ES-I3 (cell line): Measurements from ENCODE around the gene PLEKHO2.

Source experiments
- H3K36me3 ChIP-seq: 2 replicates; pipeline ENCODE4 v1.6.1; 2013; ENCODE audit warnings: mild to moderate bottlenecking, low read length, control low read depth, moderate library complexity; ENCODE audit not compliant: insufficient read depth
- H3K4me1 ChIP-seq: 2 replicates; pipeline ENCODE4 v1.6.1; 2013; ENCODE audit warnings: mild to moderate bottlenecking, control low read depth, low read length; ENCODE audit not compliant: insufficient read depth
- H3K9ac ChIP-seq: 2 replicates; pipeline ENCODE4 v1.6.1; 2013; ENCODE audit warnings: low read depth, mild to moderate bottlenecking, low read length, moderate library complexity
- H3K9me3 ChIP-seq: 2 replicates; pipeline ENCODE4 v1.6.1; 2013; ENCODE audit warnings: mild to moderate bottlenecking, low read length, moderate library complexity; ENCODE audit not compliant: control insufficient read depth, insufficient read depth

Gene PLEKHO2

DNA sequence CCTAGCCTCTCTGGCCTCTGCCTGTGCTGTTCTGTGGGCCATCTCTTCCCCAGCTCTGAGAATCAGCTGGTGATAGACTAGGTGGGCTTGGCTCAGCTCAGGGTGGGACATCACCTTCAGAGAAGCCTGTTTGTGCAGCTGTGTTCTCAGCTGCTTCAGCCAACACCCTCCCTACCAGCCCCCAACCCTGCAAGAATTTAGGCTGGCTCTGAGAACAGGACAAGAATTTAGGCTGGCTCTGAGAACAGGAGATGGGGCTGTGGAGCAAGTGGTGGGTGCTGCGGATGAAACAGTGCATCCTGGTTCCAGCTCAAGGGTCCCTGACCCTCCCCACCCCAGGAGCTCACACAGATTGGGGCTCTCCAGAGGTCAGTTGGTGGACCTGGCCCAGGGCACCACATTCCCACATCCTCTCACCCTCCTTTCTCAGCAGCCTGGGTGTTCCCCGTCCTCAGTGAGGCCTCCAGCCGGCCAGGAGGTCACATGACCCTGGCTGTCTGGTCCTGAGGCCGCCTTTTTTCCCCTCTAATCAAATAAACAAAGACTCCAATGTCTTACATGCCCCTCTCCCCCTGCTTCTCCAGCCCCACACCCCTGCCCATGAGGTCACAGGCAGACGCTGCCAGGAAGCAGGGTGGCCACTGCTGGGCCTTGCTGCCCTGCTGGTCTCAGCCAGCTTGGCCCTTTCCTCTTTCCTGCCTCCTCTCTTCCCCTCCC lies 14.9 kb downstream of the PLEKHO2 start:
- Histone ChIP-seq H3K36me3 (peaks cover 10% of the 10 kb centered on the region), H3K9me3 (no peaks in the 10 kb centered on the region), H3K4me1 (peaks cover 29% of the 10 kb centered on the region), H3K9ac (no peak overlapping the region)

DNA sequence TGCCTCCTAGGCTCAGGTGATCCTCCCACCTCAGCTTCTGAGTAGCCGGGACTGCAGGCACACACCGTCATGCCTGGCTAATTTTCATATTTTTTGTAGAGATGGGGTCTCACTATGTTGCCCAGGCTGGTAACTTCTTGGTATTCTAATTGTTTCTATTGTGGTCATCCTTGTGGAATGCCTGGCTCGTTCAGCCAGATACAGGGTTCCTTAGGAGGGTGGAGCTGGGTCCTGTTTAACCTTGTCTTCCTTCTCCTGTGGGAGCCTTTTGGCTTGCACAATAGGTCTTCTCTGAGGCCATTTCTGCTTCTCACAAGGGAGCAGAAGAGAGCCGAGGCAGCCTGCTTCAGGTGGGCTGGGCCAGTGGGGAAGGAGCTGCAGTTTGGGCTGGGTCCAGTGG lies 15.7 kb downstream of the PLEKHO2 start:
- Histone ChIP-seq H3K9me3 (no peaks in the 10 kb centered on the region), H3K36me3 (peaks cover 13% of the 10 kb centered on the region), H3K4me1 (peaks cover 33% of the 10 kb centered on the region; the same call in 1 of the 2 replicates), H3K9ac (no peak overlapping the region)

GRCh38 chr15:64858021-64858575 lies 16.4 kb downstream of the PLEKHO2 start:
- peaks cover 34% of the 10 kb centered on the region; the same call in 1 of the 2 replicates for H3K4me1 ChIP-seq
- peaks cover 13% of the 10 kb centered on the region for H3K36me3 ChIP-seq
- no peaks in the 10 kb centered on the region for H3K9me3 ChIP-seq
- H3K9ac ChIP-seq: no peak overlapping the region

GRCh38 chr15:64859226-64859625 lies 17.5 kb downstream of the PLEKHO2 start:
- peaks cover 9% of the 10 kb centered on the region for H3K36me3 ChIP-seq

DNA sequence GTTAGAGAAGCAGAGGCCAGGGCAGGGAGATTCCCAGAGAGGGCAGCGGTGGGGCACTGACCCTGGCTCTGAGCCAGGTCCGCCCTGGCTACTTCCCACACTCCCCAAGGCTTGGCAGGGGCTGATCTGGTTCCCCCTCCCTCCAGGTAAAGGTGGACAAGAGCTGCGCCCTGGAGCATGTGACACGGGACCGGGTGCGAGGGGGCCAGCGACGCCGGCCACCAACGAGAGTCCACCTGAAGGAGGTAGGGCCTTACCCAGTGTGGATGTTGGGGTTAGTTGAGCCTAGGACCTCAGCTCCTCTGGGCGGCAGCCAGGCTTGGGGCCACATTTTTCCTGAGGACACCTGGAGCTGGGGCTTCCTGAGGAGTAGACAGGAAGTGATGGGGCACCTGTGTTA lies 19.6 kb downstream of the PLEKHO2 start:
- no peak overlapping the region for H3K9ac ChIP-seq
- peaks cover 42% of the 10 kb centered on the region; the same call in 1 of the 2 replicates for H3K4me1 ChIP-seq
- peaks cover 10% of the 10 kb centered on the region; the same call in 1 of the 2 replicates for H3K36me3 ChIP-seq
- no peaks in the 10 kb centered on the region for H3K9me3 ChIP-seq

More at GRCh38 chr15:64859226-64859625, 17.5 kb downstream of the PLEKHO2 start:
- H3K4me1 ChIP-seq: peaks cover 34% of the 10 kb centered on the region; the same call in 1 of the 2 replicates
- no peaks in the 10 kb centered on the region for H3K9me3 ChIP-seq
- no peak overlapping the region for H3K9ac ChIP-seq

DNA sequence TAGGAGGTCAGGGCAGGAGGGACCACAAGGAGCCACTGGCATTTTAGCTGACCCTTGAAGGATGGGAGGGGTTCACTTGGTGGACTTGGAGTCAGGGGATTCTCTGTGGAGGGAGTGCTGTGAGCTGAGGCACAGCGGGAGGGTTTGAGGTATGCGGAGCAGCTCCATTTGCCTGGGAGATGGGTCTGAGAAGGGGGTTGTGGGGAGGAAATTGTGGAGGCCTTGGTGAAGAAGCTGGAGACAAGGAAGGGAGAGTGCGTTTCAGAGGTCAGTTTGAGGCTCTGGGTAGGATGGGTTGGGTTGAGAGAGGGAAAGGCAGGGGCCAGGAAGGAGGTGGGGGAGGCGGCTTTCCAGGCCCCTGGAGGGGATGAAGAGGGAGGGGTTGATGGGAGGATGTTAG lies 20.2 kb downstream of the PLEKHO2 start:
- Histone ChIP-seq H3K9me3 (no peaks in the 10 kb centered on the region), H3K36me3 (peaks cover 12% of the 10 kb centered on the region), H3K4me1 (peaks cover 41% of the 10 kb centered on the region), H3K9ac (no peak overlapping the region)

- Histone ChIP-seq H3K9ac (no peak overlapping the region), H3K36me3 (peaks cover 12% of the 10 kb centered on the region), H3K9me3 (no peaks in the 10 kb centered on the region), H3K4me1 (peaks cover 38% of the 10 kb centered on the region)
These were observed 20.7 kb downstream of the PLEKHO2 start for GRCh38 chr15:64862408-64862807.

- peaks cover 12% of the 10 kb centered on the region for H3K36me3 ChIP-seq
- H3K9ac ChIP-seq: no peak overlapping the region
- no peaks in the 10 kb centered on the region for H3K9me3 ChIP-seq
- peaks cover 34% of the 10 kb centered on the region for H3K4me1 ChIP-seq
These were observed 22.4 kb downstream of the PLEKHO2 start for GRCh38 chr15:64864068-64864467.

DNA sequence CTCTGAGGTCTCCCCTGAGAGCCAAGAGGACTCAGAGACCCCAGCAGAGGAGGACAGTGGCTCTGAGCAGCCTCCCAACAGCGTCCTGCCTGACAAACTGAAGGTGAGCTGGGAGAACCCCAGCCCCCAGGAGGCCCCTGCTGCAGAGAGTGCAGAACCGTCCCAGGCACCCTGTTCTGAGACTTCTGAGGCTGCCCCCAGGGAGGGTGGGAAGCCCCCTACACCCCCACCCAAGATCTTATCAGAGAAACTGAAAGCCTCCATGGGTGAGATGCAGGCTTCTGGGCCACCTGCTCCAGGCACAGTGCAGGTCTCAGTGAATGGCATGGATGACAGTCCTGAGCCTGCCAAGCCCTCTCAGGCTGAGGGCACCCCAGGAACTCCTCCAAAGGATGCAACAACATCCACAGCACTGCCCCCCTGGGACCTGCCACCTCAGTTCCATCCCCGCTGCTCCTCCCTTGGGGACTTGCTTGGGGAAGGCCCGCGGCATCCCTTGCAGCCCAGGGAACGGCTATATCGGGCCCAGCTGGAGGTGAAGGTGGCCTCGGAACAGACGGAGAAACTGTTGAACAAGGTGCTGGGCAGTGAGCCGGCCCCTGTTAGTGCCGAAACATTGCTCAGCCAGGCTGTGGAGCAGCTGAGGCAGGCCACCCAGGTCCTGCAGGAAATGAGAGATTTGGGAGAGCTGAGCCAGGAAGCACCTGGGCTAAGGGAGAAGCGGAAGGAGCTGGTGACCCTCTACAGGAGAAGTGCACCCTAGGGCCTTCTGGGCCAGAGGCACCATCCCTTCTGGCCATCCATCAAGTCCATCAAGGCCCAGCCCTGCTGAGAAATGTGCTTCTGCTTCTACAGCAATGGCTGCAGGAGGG lies 23.6 kb downstream of the PLEKHO2 start:
- Histone ChIP-seq H3K36me3 (peaks cover 9% of the 10 kb centered on the region), H3K9ac (no peak overlapping the region), H3K9me3 (no peaks in the 10 kb centered on the region), H3K4me1 (peaks cover 34% of the 10 kb centered on the region)

GRCh38 chr15:64865998-64866520 lies 24.3 kb downstream of the PLEKHO2 start:
- peaks cover 9% of the 10 kb centered on the region for H3K36me3 ChIP-seq
- no peaks in the 10 kb centered on the region for H3K9me3 ChIP-seq
- H3K4me1 ChIP-seq: peaks cover 31% of the 10 kb centered on the region
- H3K9ac ChIP-seq: no peak overlapping the region

DNA sequence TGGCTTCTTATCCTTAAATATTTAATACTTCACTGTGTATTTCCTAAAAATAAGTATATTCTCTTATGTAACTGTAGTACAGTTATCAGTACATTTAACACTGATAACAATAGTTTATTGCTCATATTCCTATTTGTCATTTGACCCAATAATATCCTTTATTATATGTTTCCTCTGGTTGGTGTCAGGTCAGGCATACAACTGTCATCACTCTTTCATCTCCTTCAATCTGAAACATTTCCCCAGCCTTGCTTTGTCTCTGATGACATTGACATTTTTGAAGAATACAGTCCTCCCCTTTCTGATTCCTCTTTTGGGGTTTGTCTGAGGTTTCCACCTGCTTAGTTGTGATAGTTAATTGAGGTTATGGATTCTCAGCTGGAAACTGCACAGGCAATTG lies 27.8 kb downstream of the PLEKHO2 start:
- H3K36me3 ChIP-seq: peaks cover 5% of the 10 kb centered on the region
- H3K9me3 ChIP-seq: no peaks in the 10 kb centered on the region
- H3K9ac ChIP-seq: no peak overlapping the region
- H3K4me1 ChIP-seq: peaks cover 25% of the 10 kb centered on the region

- Histone ChIP-seq H3K9me3 (no peaks in the 10 kb centered on the region), H3K36me3 (peaks cover 3% of the 10 kb centered on the region; the same call in 1 of the 2 replicates), H3K4me1 (peaks cover 29% of the 10 kb centered on the region), H3K9ac (no peak overlapping the region)
These were observed 28.6 kb downstream of the PLEKHO2 start for GRCh38 chr15:64870353-64870752.

- no peaks in the 10 kb centered on the region for H3K36me3 ChIP-seq
- no peak overlapping the region for H3K9ac ChIP-seq
- H3K9me3 ChIP-seq: no peaks in the 10 kb centered on the region
- peaks cover 31% of the 10 kb centered on the region for H3K4me1 ChIP-seq
These were observed 34.0 kb downstream of the PLEKHO2 start for GRCh38 chr15:64875641-64876223.

GRCh38 chr15:64877435-64877834 lies 35.7 kb downstream of the PLEKHO2 start:
- Histone ChIP-seq H3K4me1 (peaks cover 27% of the 10 kb centered on the region), H3K9ac (no peak overlapping the region), H3K36me3 (no peaks in the 10 kb centered on the region), H3K9me3 (no peaks in the 10 kb centered on the region)
